HEK293 (cell line): Measurements from ENCODE around the gene TRAM2.

Experiments used
- CTCF ChIA-PET: fragments of 350-600 bp; formaldehyde crosslinking; extraction: SDS; loops from one replicate; lab custom pipeline; 2021; ENCODE audit warnings: antibody characterized with exemption; lab: Yijun Ruan, JAX
- POLR2A ChIA-PET: fragments of 300-600 bp; formaldehyde crosslinking; extraction: SDS; loops from one replicate; lab custom pipeline; 2020; ENCODE audit warnings: antibody characterized with exemption, inconsistent platforms; lab: Yijun Ruan, JAX
- H3K27ac ChIP-seq: fragments of 200-500 bp; sonication (Bioruptor generic); 2 replicates; pipeline ENCODE4 v1.5.1; 2014; ENCODE audit warnings: low read depth, low read length, control low read depth, inconsistent platforms; ENCODE audit errors: extremely low read depth
- H3K36me3 ChIP-seq, 2 experiments: fragments of 200-500 bp in 1 of 2; sonication (Bioruptor generic) in 1 of 2; 1 replicate in 1 of 2; 2 replicates in 1 of 2; pipeline ENCODE4 v1.5.1; 2014 to 2017; ENCODE audit warnings: inconsistent platforms in 2 of 2, low read length in 2 of 2; ENCODE audit not compliant: control insufficient read depth in 2 of 2, insufficient read depth in 1 of 2
- H3K4me1 ChIP-seq: fragments of 200-500 bp; sonication (Bioruptor generic); 2 replicates; pipeline ENCODE4 v1.5.1; 2014; ENCODE audit warnings: mild to moderate bottlenecking, low read length, inconsistent platforms; ENCODE audit not compliant: control insufficient read depth, insufficient read depth
- H3K4me3 ChIP-seq: 2 replicates; pipeline ENCODE4 v1.5.1; 2011; ENCODE audit warnings: low read depth, mild to moderate bottlenecking, control low read depth, low read length, moderate library complexity
- H3K9me3 ChIP-seq: fragments of 200-500 bp; sonication (Bioruptor generic); 2 replicates; pipeline ENCODE4 v1.5.1; 2014; ENCODE audit warnings: low read depth, low read length, inconsistent platforms; ENCODE audit not compliant: control insufficient read depth, insufficient read depth
- AEBP2 ChIP-seq: fragments of 450-650 bp; formaldehyde crosslinking; IDR thresholded peaks from 2 replicates; pipeline ENCODE4 v1.5.1; 2016; ENCODE audit warnings: missing biosample characterization, missing genetic modification characterization, borderline replicate concordance
- BCL11B ChIP-seq: fragments of 450-650 bp; formaldehyde crosslinking; IDR thresholded peaks from 2 replicates; pipeline ENCODE4 v1.5.1; 2016; ENCODE audit warnings: low read depth, missing biosample characterization, missing genetic modification characterization
- GLIS1 ChIP-seq: fragments of 450-650 bp; formaldehyde crosslinking; IDR thresholded peaks from 2 replicates; pipeline ENCODE4 v1.5.1; 2016; ENCODE audit warnings: missing biosample characterization, missing genetic modification characterization
- KLF17 ChIP-seq: fragments of 450-650 bp; formaldehyde crosslinking; IDR thresholded peaks from 2 replicates; pipeline ENCODE4 v1.5.1; 2016; ENCODE audit warnings: missing biosample characterization, missing genetic modification characterization
- PATZ1 ChIP-seq: fragments of 450-650 bp; formaldehyde crosslinking; IDR thresholded peaks from 2 replicates; pipeline ENCODE4 v1.5.1; 2016; ENCODE audit warnings: missing biosample characterization, missing genetic modification characterization
- SCRT1 ChIP-seq: fragments of 450-650 bp; formaldehyde crosslinking; IDR thresholded peaks from 2 replicates; pipeline ENCODE4 v1.5.1; 2016; ENCODE audit warnings: missing biosample characterization, missing genetic modification characterization, borderline replicate concordance
- SP2 ChIP-seq: fragments of 450-650 bp; formaldehyde crosslinking; IDR thresholded peaks from 2 replicates; pipeline ENCODE4 v1.5.1; 2016; ENCODE audit warnings: missing biosample characterization, missing genetic modification characterization
- YY2 ChIP-seq: fragments of 450-650 bp; formaldehyde crosslinking; IDR thresholded peaks from 2 replicates; pipeline ENCODE4 v1.5.1; 2016; ENCODE audit warnings: missing biosample characterization, missing genetic modification characterization
- ZBTB49 ChIP-seq: fragments of 450-650 bp; formaldehyde crosslinking; IDR thresholded peaks from 2 replicates; pipeline ENCODE4 v1.5.1; 2016; ENCODE audit warnings: missing biosample characterization, missing genetic modification characterization, low read depth
- ZBTB8A ChIP-seq: fragments of 450-650 bp; formaldehyde crosslinking; IDR thresholded peaks from 2 replicates; pipeline ENCODE4 v1.5.1; 2016; ENCODE audit warnings: missing biosample characterization, missing genetic modification characterization
- ZFP37 ChIP-seq: fragments of 450-650 bp; formaldehyde crosslinking; IDR thresholded peaks from 2 replicates; pipeline ENCODE4 v1.5.1; 2016; ENCODE audit warnings: missing biosample characterization, missing genetic modification characterization
- ZFP41 ChIP-seq: fragments of 450-650 bp; formaldehyde crosslinking; IDR thresholded peaks from 2 replicates; pipeline ENCODE4 v1.5.1; 2016; ENCODE audit warnings: missing biosample characterization, missing genetic modification characterization, borderline replicate concordance
- ZNF112 ChIP-seq: fragments of 450-650 bp; formaldehyde crosslinking; IDR thresholded peaks from 2 replicates; pipeline ENCODE4 v1.5.0; 2017; ENCODE audit warnings: missing biosample characterization, missing genetic modification characterization
- ZNF146 ChIP-seq: fragments of 450-650 bp; formaldehyde crosslinking; IDR thresholded peaks from 2 replicates; pipeline ENCODE4 v1.5.1; 2016; ENCODE audit warnings: missing biosample characterization, missing genetic modification characterization
- ZNF169 ChIP-seq: fragments of 450-650 bp; formaldehyde crosslinking; IDR thresholded peaks from 2 replicates; pipeline ENCODE4 v1.5.1; 2016; ENCODE audit warnings: missing biosample characterization, missing genetic modification characterization
- ZNF311 ChIP-seq: fragments of 450-650 bp; formaldehyde crosslinking; IDR thresholded peaks from 2 replicates; pipeline ENCODE4 v1.5.1; 2017; ENCODE audit warnings: missing biosample characterization, missing genetic modification characterization, borderline replicate concordance
- ZNF362 ChIP-seq: fragments of 450-650 bp; formaldehyde crosslinking; IDR thresholded peaks from 2 replicates; pipeline ENCODE4 v1.5.1; 2016; ENCODE audit warnings: missing biosample characterization, missing genetic modification characterization
- ZNF37A ChIP-seq: fragments of 450-650 bp; IDR thresholded peaks from 2 replicates; pipeline ENCODE4 v1.5.1; 2018; ENCODE audit warnings: missing biosample characterization, missing genetic modification characterization
- ZNF596 ChIP-seq: fragments of 450-650 bp; IDR thresholded peaks from 2 replicates; pipeline ENCODE4 v1.5.0; 2018; ENCODE audit warnings: missing biosample characterization, mild to moderate bottlenecking, missing genetic modification characterization, moderate library complexity
- ZNF621 ChIP-seq: fragments of 450-650 bp; formaldehyde crosslinking; IDR thresholded peaks from 2 replicates; pipeline ENCODE4 v1.5.1; 2017; ENCODE audit warnings: missing biosample characterization, missing genetic modification characterization
- ZNF654 ChIP-seq: fragments of 450-650 bp; formaldehyde crosslinking; IDR thresholded peaks from 2 replicates; pipeline ENCODE4 v1.5.1; 2016; ENCODE audit warnings: low read depth, missing biosample characterization, missing genetic modification characterization
- ZNF76 ChIP-seq: fragments of 450-650 bp; formaldehyde crosslinking; IDR thresholded peaks from 2 replicates; pipeline ENCODE4; 2016; ENCODE audit warnings: low read depth, missing biosample characterization, missing genetic modification characterization, borderline replicate concordance
- ZNF837 ChIP-seq: fragments of 450-650 bp; formaldehyde crosslinking; IDR thresholded peaks from 2 replicates; pipeline ENCODE4 v1.5.1; 2016; ENCODE audit warnings: missing biosample characterization, missing genetic modification characterization
- ZSCAN23 ChIP-seq: fragments of 450-650 bp; formaldehyde crosslinking; IDR thresholded peaks from 2 replicates; pipeline ENCODE4 v1.5.1; 2016; ENCODE audit warnings: missing biosample characterization, missing genetic modification characterization

Gene TRAM2

GRCh38 chr6:52543729-52544601 lies 32.9 kb downstream of the TRAM2 start:
- POLR2A ChIA-PET = no interaction called here
- H3K27ac ChIP-seq = no peak overlapping the region

GRCh38 chr6:52543262-52543661 lies 33.6 kb downstream of the TRAM2 start:
- H3K9me3 ChIP-seq = no peaks in the 10 kb centered on the region
- no peak overlapping the region for H3K4me3 ChIP-seq
- POLR2A ChIA-PET = interaction anchor here (0.5 kb wide), 1 partner anchor 28 kb away, joined by 4 read pairs; no protein-coding TSS in a partner anchor
- TF ChIP-seq ZSCAN23 (tag by site-specific recombination) (no peak), PATZ1 (no peak), ZNF112 (tag by site-specific recombination) (no peak), ZFP37 (tag by site-specific recombination) (no peak), ZBTB49 (tag by site-specific recombination) (no peak), GLIS1 (tag by site-specific recombination) (no peak), ZNF146 (tag by site-specific recombination) (no peak), AEBP2 (tag by site-specific recombination) (no peak), KLF17 (tag by site-specific recombination) (no peak), ZNF621 (tag by site-specific recombination) (no peak), BCL11B (tag by site-specific recombination) (no peak), ZNF311 (tag by site-specific recombination) (no peak), ZNF837 (tag by site-specific recombination) (no peak), ZBTB8A (tag by site-specific recombination) (no peak), SP2 (tag by site-specific recombination) (no peak)
- CTCF ChIA-PET = interaction anchor here (0.6 to 1.6 kb wide), 5 partner anchors 15 to 454 kb away, joined by 3 to 4 read pairs (median 3); no protein-coding TSS in a partner anchor
- H3K4me1 ChIP-seq = peaks cover 15% of the 10 kb centered on the region
- H3K27ac ChIP-seq = no peak overlapping the region
- no peaks in the 10 kb centered on the region for H3K36me3 ChIP-seq

More at GRCh38 chr6:52543729-52544601, 32.9 kb downstream of the TRAM2 start:
- H3K4me1 ChIP-seq = peaks cover 22% of the 10 kb centered on the region
- CTCF ChIA-PET = interaction anchor here (0.6 to 1.7 kb wide), 4 partner anchors 16 to 108 kb away, joined by 3 to 4 read pairs (median 3); no protein-coding TSS in a partner anchor
- H3K36me3 ChIP-seq = no peaks in the 10 kb centered on the region
- no peaks in the 10 kb centered on the region for H3K9me3 ChIP-seq
- H3K4me3 ChIP-seq = no peak overlapping the region
- TF ChIP-seq ZNF37A (tag by site-specific recombination) (no peak), YY2 (tag by site-specific recombination) (no peak), ZBTB8A (tag by site-specific recombination) (no peak), ZNF596 (no peak), ZFP41 (tag by site-specific recombination) (no peak), ZNF76 (tag by site-specific recombination) (no peak), SCRT1 (no peak), ZNF169 (no peak), ZNF362 (tag by site-specific recombination) (no peak), SP2 (tag by site-specific recombination) (no peak), ZNF654 (tag by site-specific recombination) (no peak)
